ENCODE results near the gene GGNBP2.

GGNBP2 gene

GRCh38 chr17:36609498-36609862, 64.8 kb downstream of the GGNBP2 start:
- CTCF ChIA-PET = interaction anchor here (1.5 kb wide), 1 partner anchor 146 kb away, joined by 3 read pairs; no protein-coding TSS in a partner anchor
- Histone ChIP-seq H3K4me3 (ENCODE audit: control insufficient read depth in 1 of 7, extremely low read depth in 1 of 7, insufficient read depth in 4 of 7, low read depth in 2 of 7, low read length in 6 of 7) (no peak overlapping the region), H3K9me3 (ENCODE audit: control extremely low read depth in 1 of 5, control insufficient read depth in 4 of 5, insufficient read depth in 2 of 5, low read depth in 1 of 5, low read length in 4 of 5) (no peaks in the 10 kb centered on the region), H3K27me3 (replicated peaks in 2 of 5; ENCODE audit: control insufficient read depth in 4 of 5, insufficient read depth in 5 of 5, low read length in 4 of 5) (no peaks in the 10 kb centered on the region), H3K4me1 (ENCODE audit: control extremely low read depth in 1 of 4, control insufficient read depth in 4 of 4, insufficient read depth in 4 of 4, low read length in 3 of 4) (peaks cover 0 to 11% (median 5%) of the 10 kb centered on the region in 4 experiments), H3K36me3 (ENCODE audit: control insufficient read depth in 4 of 4, insufficient read depth in 4 of 4, low read length in 3 of 4) (peaks cover 0 to 20% (median 6%) of the 10 kb centered on the region in 4 experiments), H3K27ac (ENCODE audit: insufficient read depth in 1 of 2, low read depth in 1 of 2, low read length in 2 of 2, poor library complexity in 1 of 2, severe bottlenecking in 2 of 2) (no peak overlapping the region)
- POLR2A ChIA-PET = no interaction called here
- no peak for DNase-seq
- 94% methylated on average over 5 of the region's 7 CpGs for WGBS (ENCODE audit: insufficient coverage)

DNA sequence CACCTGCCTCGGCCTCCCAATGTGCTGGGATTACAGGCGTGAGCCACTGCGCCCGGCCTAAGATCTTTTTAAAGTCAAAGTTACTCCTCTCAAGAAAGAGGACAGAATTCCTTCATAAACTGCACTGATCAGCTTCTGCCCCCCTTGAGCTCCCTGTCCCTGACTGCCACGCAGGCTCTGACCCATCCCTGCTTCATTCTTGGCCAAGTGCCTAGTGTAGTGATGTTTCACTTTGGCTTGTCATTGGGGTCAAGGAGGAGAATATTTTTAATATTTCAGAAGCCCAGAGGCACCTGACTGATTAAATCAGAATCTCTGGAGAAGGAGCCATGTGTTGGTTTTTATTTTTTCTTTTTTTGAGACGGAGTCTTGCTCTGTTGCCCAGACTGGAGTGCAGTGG, 65.8 kb downstream of the GGNBP2 start:
- CTCF ChIA-PET = interaction anchor here (0.7 to 1.1 kb wide), 4 partner anchors 10 to 556 kb away, joined by 3 to 4 read pairs (median 4); no protein-coding TSS in a partner anchor
- H3K4me3 ChIP-seq (ENCODE audit: control insufficient read depth in 1 of 7, extremely low read depth in 1 of 7, insufficient read depth in 4 of 7, low read depth in 2 of 7, low read length in 6 of 7) = no peak overlapping the region
- peaks cover 0 to 18% (median 6%) of the 10 kb centered on the region in 4 experiments for H3K36me3 ChIP-seq (ENCODE audit: control insufficient read depth in 4 of 4, insufficient read depth in 4 of 4, low read length in 3 of 4)
- POLR2A ChIA-PET = no interaction called here
- peaks cover 0 to 11% (median 5%) of the 10 kb centered on the region in 4 experiments for H3K4me1 ChIP-seq (ENCODE audit: control extremely low read depth in 1 of 4, control insufficient read depth in 4 of 4, insufficient read depth in 4 of 4, low read length in 3 of 4)
- no peak for DNase-seq
- 98% methylated on average over 4 of the region's 6 CpGs for WGBS (ENCODE audit: insufficient coverage)
- H3K9me3 ChIP-seq (ENCODE audit: control extremely low read depth in 1 of 5, control insufficient read depth in 4 of 5, insufficient read depth in 2 of 5, low read depth in 1 of 5, low read length in 4 of 5) = no peaks in the 10 kb centered on the region
- no peak overlapping the region for H3K27ac ChIP-seq (ENCODE audit: insufficient read depth in 1 of 2, low read depth in 1 of 2, low read length in 2 of 2, poor library complexity in 1 of 2, severe bottlenecking in 2 of 2)
- H3K27me3 ChIP-seq (replicated peaks in 2 of 5; ENCODE audit: control insufficient read depth in 4 of 5, insufficient read depth in 5 of 5, low read length in 4 of 5) = no peaks in the 10 kb centered on the region

GRCh38 chr17:36611345-36612072, 66.8 kb downstream of the GGNBP2 start:
- Histone ChIP-seq H3K27me3 (replicated peaks in 2 of 5; ENCODE audit: control insufficient read depth in 4 of 5, insufficient read depth in 5 of 5, low read length in 4 of 5) (no peaks in the 10 kb centered on the region), H3K27ac (ENCODE audit: insufficient read depth in 1 of 2, low read depth in 1 of 2, low read length in 2 of 2, poor library complexity in 1 of 2, severe bottlenecking in 2 of 2) (no peak overlapping the region), H3K4me3 (ENCODE audit: control insufficient read depth in 1 of 7, extremely low read depth in 1 of 7, insufficient read depth in 4 of 7, low read depth in 2 of 7, low read length in 6 of 7) (no peak overlapping the region), H3K36me3 (ENCODE audit: control insufficient read depth in 4 of 4, insufficient read depth in 4 of 4, low read length in 3 of 4) (peaks cover 0 to 14% (median 3%) of the 10 kb centered on the region in 4 experiments), H3K4me1 (ENCODE audit: control extremely low read depth in 1 of 4, control insufficient read depth in 4 of 4, insufficient read depth in 4 of 4, low read length in 3 of 4) (peaks cover 0 to 11% (median 5%) of the 10 kb centered on the region in 4 experiments), H3K9me3 (ENCODE audit: control extremely low read depth in 1 of 5, control insufficient read depth in 4 of 5, insufficient read depth in 2 of 5, low read depth in 1 of 5, low read length in 4 of 5) (no peaks in the 10 kb centered on the region)
- no peak for DNase-seq
- ChIA-PET POLR2A (no interaction called here), CTCF (interaction anchor here (0.7 to 1.1 kb wide), 3 partner anchors 9 to 17 kb away, joined by 3 to 4 read pairs (median 3); no protein-coding TSS in a partner anchor)
- WGBS (ENCODE audit: insufficient coverage) = 98% methylated on average over 9 of the region's 9 CpGs

GRCh38 chr17:36612323-36612722, 67.6 kb downstream of the GGNBP2 start:
- no peaks in the 10 kb centered on the region for H3K27me3 ChIP-seq (replicated peaks in 2 of 5; ENCODE audit: control insufficient read depth in 4 of 5, insufficient read depth in 5 of 5, low read length in 4 of 5)
- no peak overlapping the region for H3K4me3 ChIP-seq (ENCODE audit: control insufficient read depth in 1 of 7, extremely low read depth in 1 of 7, insufficient read depth in 4 of 7, low read depth in 2 of 7, low read length in 6 of 7)
- ChIA-PET POLR2A (no interaction called here), CTCF (no interaction called here)
- peaks cover 0 to 11% (median 5%) of the 10 kb centered on the region in 4 experiments for H3K4me1 ChIP-seq (ENCODE audit: control extremely low read depth in 1 of 4, control insufficient read depth in 4 of 4, insufficient read depth in 4 of 4, low read length in 3 of 4)
- no peak for DNase-seq
- peaks cover 0 to 14% (median 3%) of the 10 kb centered on the region in 4 experiments for H3K36me3 ChIP-seq (ENCODE audit: control insufficient read depth in 4 of 4, insufficient read depth in 4 of 4, low read length in 3 of 4)
- WGBS (ENCODE audit: insufficient coverage) = 100% methylated on average over 1 of the region's 3 CpGs
- no peak overlapping the region for H3K27ac ChIP-seq (ENCODE audit: insufficient read depth in 1 of 2, low read depth in 1 of 2, low read length in 2 of 2, poor library complexity in 1 of 2, severe bottlenecking in 2 of 2)
- H3K9me3 ChIP-seq (ENCODE audit: control extremely low read depth in 1 of 5, control insufficient read depth in 4 of 5, insufficient read depth in 2 of 5, low read depth in 1 of 5, low read length in 4 of 5) = no peaks in the 10 kb centered on the region

DNA sequence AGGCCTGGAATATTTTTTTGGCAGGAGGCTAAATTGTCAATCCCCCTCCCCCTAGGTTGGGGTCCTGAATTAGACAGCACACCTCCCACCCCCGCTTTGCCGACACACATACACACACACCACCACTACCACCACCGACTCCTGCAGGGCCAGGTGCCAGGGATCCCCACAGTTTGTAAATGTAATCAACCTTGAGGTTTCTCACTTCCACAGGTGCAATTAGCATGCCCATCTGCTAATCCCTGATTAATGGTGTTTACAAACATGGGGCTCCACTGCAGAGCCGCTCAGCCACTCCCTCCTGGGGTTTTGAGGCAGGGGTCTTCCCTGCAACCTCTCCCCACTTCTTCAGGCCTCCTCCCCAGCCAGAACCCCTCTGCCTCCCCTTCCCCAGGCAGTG, 68.4 kb downstream of the GGNBP2 start:
- 100% methylated on average over 1 of the region's 4 CpGs for WGBS (ENCODE audit: insufficient coverage)
- peaks cover 0 to 11% (median 5%) of the 10 kb centered on the region in 4 experiments for H3K4me1 ChIP-seq (ENCODE audit: control extremely low read depth in 1 of 4, control insufficient read depth in 4 of 4, insufficient read depth in 4 of 4, low read length in 3 of 4)
- ChIA-PET POLR2A (no interaction called here), CTCF (interaction anchor here (1.5 to 3.0 kb wide), 2 partner anchors 16 to 435 kb away, joined by 4 to 10 read pairs; no protein-coding TSS in a partner anchor)
- peaks cover 0 to 7% (median under 1%) of the 10 kb centered on the region in 4 experiments for H3K36me3 ChIP-seq (ENCODE audit: control insufficient read depth in 4 of 4, insufficient read depth in 4 of 4, low read length in 3 of 4)
- H3K9me3 ChIP-seq (ENCODE audit: control extremely low read depth in 1 of 5, control insufficient read depth in 4 of 5, insufficient read depth in 2 of 5, low read depth in 1 of 5, low read length in 4 of 5) = no peaks in the 10 kb centered on the region
- H3K27me3 ChIP-seq (replicated peaks in 2 of 5; ENCODE audit: control insufficient read depth in 4 of 5, insufficient read depth in 5 of 5, low read length in 4 of 5) = no peaks in the 10 kb centered on the region
- no peak overlapping the region for H3K4me3 ChIP-seq (ENCODE audit: control insufficient read depth in 1 of 7, extremely low read depth in 1 of 7, insufficient read depth in 4 of 7, low read depth in 2 of 7, low read length in 6 of 7)
- no peak overlapping the region for H3K27ac ChIP-seq (ENCODE audit: insufficient read depth in 1 of 2, low read depth in 1 of 2, low read length in 2 of 2, poor library complexity in 1 of 2, severe bottlenecking in 2 of 2)
- no peak for DNase-seq

GRCh38 chr17:36614081-36614480, 69.4 kb downstream of the GGNBP2 start:
- Histone ChIP-seq H3K27ac (ENCODE audit: insufficient read depth in 1 of 2, low read depth in 1 of 2, low read length in 2 of 2, poor library complexity in 1 of 2, severe bottlenecking in 2 of 2) (no peak overlapping the region), H3K9me3 (ENCODE audit: control extremely low read depth in 1 of 5, control insufficient read depth in 4 of 5, insufficient read depth in 2 of 5, low read depth in 1 of 5, low read length in 4 of 5) (no peaks in the 10 kb centered on the region), H3K36me3 (ENCODE audit: control insufficient read depth in 4 of 4, insufficient read depth in 4 of 4, low read length in 3 of 4) (no peaks in the 10 kb centered on the region), H3K27me3 (replicated peaks in 2 of 5; ENCODE audit: control insufficient read depth in 4 of 5, insufficient read depth in 5 of 5, low read length in 4 of 5) (no peaks in the 10 kb centered on the region), H3K4me1 (ENCODE audit: control extremely low read depth in 1 of 4, control insufficient read depth in 4 of 4, insufficient read depth in 4 of 4, low read length in 3 of 4) (peaks cover 0 to 2% (median 0%) of the 10 kb centered on the region in 4 experiments), H3K4me3 (ENCODE audit: control insufficient read depth in 1 of 7, extremely low read depth in 1 of 7, insufficient read depth in 4 of 7, low read depth in 2 of 7, low read length in 6 of 7) (no peak overlapping the region)
- CTCF ChIA-PET = interaction anchor here (0.8 to 3.0 kb wide), 4 partner anchors 13 to 434 kb away, joined by 3 to 10 read pairs (median 4); no protein-coding TSS in a partner anchor
- DNase-seq = no peak
- 92% methylated on average over 6 of the region's 7 CpGs for WGBS (ENCODE audit: insufficient coverage)
- POLR2A ChIA-PET = no interaction called here

DNA sequence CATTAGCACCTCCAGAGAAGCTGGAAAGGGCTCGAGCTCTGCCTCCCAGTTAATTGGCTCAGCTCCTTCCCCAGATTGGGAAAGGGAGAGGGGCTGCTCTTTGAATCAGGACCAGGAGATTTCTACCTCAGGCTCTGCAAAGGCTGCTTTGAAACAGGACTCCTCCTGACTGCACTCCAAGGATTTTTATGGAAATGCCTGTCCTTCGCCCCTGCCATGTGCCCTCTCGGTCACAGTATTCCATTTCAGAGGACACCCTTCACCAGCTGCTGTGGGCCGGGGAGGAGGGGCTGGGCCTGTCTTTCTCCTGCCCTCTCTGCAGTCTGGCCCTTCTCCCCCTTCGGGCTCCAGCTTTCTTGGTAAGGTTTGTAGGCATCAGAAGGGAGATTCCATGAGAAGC, 70.2 kb downstream of the GGNBP2 start:
- ChIA-PET POLR2A (no interaction called here), CTCF (interaction anchor here (0.8 to 3.0 kb wide), 4 partner anchors 12 to 433 kb away, joined by 3 to 10 read pairs (median 4); no protein-coding TSS in a partner anchor)
- H3K4me1 ChIP-seq (ENCODE audit: control extremely low read depth in 1 of 4, control insufficient read depth in 4 of 4, insufficient read depth in 4 of 4, low read length in 3 of 4) = no peaks in the 10 kb centered on the region
- H3K4me3 ChIP-seq (ENCODE audit: control insufficient read depth in 1 of 7, extremely low read depth in 1 of 7, insufficient read depth in 4 of 7, low read depth in 2 of 7, low read length in 6 of 7) = no peak overlapping the region
- 92% methylated on average over 4 of the region's 5 CpGs for WGBS (ENCODE audit: insufficient coverage)
- no peaks in the 10 kb centered on the region for H3K9me3 ChIP-seq (ENCODE audit: control extremely low read depth in 1 of 5, control insufficient read depth in 4 of 5, insufficient read depth in 2 of 5, low read depth in 1 of 5, low read length in 4 of 5)
- H3K27ac ChIP-seq (ENCODE audit: insufficient read depth in 1 of 2, low read depth in 1 of 2, low read length in 2 of 2, poor library complexity in 1 of 2, severe bottlenecking in 2 of 2) = no peak overlapping the region
- DNase-seq = no peak
- no peaks in the 10 kb centered on the region for H3K27me3 ChIP-seq (replicated peaks in 2 of 5; ENCODE audit: control insufficient read depth in 4 of 5, insufficient read depth in 5 of 5, low read length in 4 of 5)
- no peaks in the 10 kb centered on the region for H3K36me3 ChIP-seq (ENCODE audit: control insufficient read depth in 4 of 4, insufficient read depth in 4 of 4, low read length in 3 of 4)
